Upper lobe of right lung (tissue), 1 donor: ENCODE results near the gene RAD51B. TPM values are rescaled to one million over a fixed set of nuclear protein-coding genes. Genes with fewer than 3 reads are reported as not detected.

Experiments
- ATAC-seq: fragments of 200-7000 bp; cut with Tn5 transposase; one replicate; pipeline ENCODE4 v1.9.1; 2020; ENCODE audit warnings: mild to moderate bottlenecking, moderate library complexity
- DNase-seq: peaks from one replicate; pipeline ENCODE4 v3.0.0-alpha.2; 2020
- H3K27ac ChIP-seq: fragments of 200-600 bp; one replicate; pipeline ENCODE4 v1.8.0; 2022
- H3K27me3 ChIP-seq: fragments of 200-600 bp; one replicate; pipeline ENCODE4 v1.8.0; 2022; ENCODE audit warnings: mild to moderate bottlenecking
- H3K36me3 ChIP-seq: fragments of 200-600 bp; one replicate; pipeline ENCODE4 v1.8.0; 2022
- H3K4me1 ChIP-seq: fragments of 200-600 bp; one replicate; pipeline ENCODE4 v1.8.0; 2022
- H3K4me3 ChIP-seq: fragments of 200-600 bp; one replicate; pipeline ENCODE4 v1.8.0; 2022; ENCODE audit warnings: mild to moderate bottlenecking
- H3K9me3 ChIP-seq: fragments of 200-600 bp; one replicate; pipeline ENCODE4 v1.8.0; 2022
- intact Hi-C: fragments of 100-400 bp; cut with DNase I; formaldehyde crosslinking; loops from one replicate; pipeline ENCODE4 v1.11.0; 2022
- total RNA-seq: library from RNA; stranded (reverse); fragmentation: NEBNext Ultra II Directional; extraction: Animal tissue kit (Norgen Biotek cat#: 25700); gene quantifications from one replicate; pipeline ENCODE4 v1.2.1, GENCODE V29; 2021
- TF ChIP-seq, protein P1 (sequence below): fragments of 200-600 bp; IDR thresholded peaks from one replicate; pipeline ENCODE4 v1.8.0; 2022; ENCODE audit warnings: antibody characterized with exemption
- donor health status: DM: no; HTN: yes; CAD: no; lungs with severe emphysema.

Gene RAD51B
- total RNA-seq, 1 donor from 2014 or later = 11.5 TPM

DNA sequence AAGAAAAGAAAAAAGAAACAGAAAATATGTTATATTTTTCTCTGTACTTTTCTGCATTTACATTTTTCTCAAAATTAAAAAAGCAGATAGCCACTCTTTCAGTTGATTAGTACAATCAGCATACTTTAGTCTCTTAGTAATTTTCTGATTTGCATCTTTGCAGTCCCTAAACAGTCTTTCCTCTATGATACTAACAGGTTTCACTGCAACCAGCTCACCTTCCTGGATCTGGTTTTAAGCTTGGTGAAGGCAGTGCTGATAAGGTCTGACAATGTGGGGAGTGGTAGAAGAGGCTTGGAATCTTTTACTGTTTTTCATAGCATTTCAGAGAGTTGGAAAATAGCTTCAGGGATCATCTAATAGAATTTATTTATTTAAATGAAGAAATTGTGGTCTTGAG lies 515.7 kb downstream of the RAD51B start:
- no peak for ATAC-seq
- TF ChIP-seq, protein P1, sequence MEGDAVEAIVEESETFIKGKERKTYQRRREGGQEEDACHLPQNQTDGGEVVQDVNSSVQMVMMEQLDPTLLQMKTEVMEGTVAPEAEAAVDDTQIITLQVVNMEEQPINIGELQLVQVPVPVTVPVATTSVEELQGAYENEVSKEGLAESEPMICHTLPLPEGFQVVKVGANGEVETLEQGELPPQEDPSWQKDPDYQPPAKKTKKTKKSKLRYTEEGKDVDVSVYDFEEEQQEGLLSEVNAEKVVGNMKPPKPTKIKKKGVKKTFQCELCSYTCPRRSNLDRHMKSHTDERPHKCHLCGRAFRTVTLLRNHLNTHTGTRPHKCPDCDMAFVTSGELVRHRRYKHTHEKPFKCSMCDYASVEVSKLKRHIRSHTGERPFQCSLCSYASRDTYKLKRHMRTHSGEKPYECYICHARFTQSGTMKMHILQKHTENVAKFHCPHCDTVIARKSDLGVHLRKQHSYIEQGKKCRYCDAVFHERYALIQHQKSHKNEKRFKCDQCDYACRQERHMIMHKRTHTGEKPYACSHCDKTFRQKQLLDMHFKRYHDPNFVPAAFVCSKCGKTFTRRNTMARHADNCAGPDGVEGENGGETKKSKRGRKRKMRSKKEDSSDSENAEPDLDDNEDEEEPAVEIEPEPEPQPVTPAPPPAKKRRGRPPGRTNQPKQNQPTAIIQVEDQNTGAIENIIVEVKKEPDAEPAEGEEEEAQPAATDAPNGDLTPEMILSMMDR = no peak
- no peak for DNase-seq
- intact Hi-C loops = no loop called here
- no peaks in the 10 kb centered on the region for H3K36me3 ChIP-seq
- H3K4me3 ChIP-seq = no peak overlapping the region
- H3K9me3 ChIP-seq = no peaks in the 10 kb centered on the region
- H3K4me1 ChIP-seq = no peaks in the 10 kb centered on the region
- no peaks in the 10 kb centered on the region for H3K27me3 ChIP-seq
- H3K27ac ChIP-seq = no peak overlapping the region

DNA sequence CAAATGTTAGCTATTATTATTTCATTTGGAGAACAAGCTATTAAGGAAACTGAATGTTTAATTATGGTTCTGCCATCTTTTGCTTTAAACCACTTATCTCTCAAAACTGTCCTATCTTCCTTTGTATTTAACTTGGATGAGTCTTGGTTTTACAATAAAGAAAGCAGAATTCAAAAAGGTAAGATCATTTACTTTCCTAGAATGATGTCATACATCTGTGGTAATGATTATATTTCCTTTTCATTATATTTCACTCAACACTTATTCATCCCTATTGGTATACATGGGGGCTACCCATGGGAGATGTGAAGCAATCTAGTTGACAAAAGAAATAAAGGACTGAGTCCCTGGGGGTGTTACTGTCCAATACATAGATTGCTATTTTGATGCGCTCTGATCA lies 516.6 kb downstream of the RAD51B start:
- DNase-seq = no peak
- Histone ChIP-seq H3K4me1 (no peaks in the 10 kb centered on the region), H3K27me3 (no peaks in the 10 kb centered on the region), H3K27ac (no peak overlapping the region), H3K9me3 (no peaks in the 10 kb centered on the region), H3K36me3 (no peaks in the 10 kb centered on the region), H3K4me3 (no peak overlapping the region)
- TF ChIP-seq, protein P1 = no peak
- intact Hi-C loops = no loop called here
- ATAC-seq = no peak

DNA sequence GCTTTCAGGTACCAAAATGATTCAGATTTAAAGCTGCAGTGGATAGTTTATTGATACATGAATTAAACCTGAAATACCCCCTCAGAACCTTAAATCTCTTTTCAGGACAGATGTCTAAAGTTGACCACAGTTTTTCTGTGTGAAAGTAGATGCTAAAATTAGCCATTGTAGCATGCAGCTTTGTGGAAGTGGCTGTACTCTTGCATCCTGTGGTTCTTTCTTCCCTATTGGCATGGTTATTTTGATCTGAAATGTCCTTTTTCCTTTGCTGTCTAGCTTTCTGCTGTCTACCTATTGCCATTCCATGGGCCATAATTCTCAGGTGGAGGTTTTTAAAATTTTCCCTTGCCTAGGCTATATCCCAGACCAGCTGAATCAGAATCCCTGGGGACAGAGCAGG lies 517.7 kb downstream of the RAD51B start:
- Histone ChIP-seq H3K4me3 (no peak overlapping the region), H3K27me3 (no peaks in the 10 kb centered on the region), H3K9me3 (no peaks in the 10 kb centered on the region), H3K4me1 (no peaks in the 10 kb centered on the region), H3K36me3 (no peaks in the 10 kb centered on the region), H3K27ac (no peak overlapping the region)
- TF ChIP-seq, protein P1 = no peak
- no peak for DNase-seq
- ATAC-seq = no peak
- intact Hi-C loops = no loop called here

DNA sequence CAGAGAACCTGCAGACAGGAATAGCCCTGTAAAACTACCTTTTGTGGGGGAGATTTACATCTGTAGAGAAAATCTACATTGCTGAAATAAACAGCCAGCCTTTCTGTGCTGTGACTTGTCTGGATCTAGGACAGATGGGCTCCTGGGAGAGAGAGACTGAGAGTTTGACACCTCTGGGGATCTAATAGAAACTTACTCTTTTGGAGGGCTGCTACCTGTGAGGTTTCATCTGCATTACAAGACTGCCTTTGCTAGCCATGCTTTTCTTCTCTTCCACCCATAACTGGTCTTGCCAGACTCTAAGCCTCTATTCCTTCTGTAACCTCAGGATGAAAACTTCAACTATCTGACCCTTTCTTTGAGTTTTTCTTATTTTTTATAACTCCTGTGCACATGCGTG lies 520.7 kb downstream of the RAD51B start:
- H3K9me3 ChIP-seq = no peaks in the 10 kb centered on the region
- no peak for ATAC-seq
- TF ChIP-seq, protein P1 = no peak
- no peak for DNase-seq
- H3K27me3 ChIP-seq = no peaks in the 10 kb centered on the region
- H3K4me1 ChIP-seq = no peaks in the 10 kb centered on the region
- H3K4me3 ChIP-seq = no peak overlapping the region
- intact Hi-C loops = no loop called here
- no peak overlapping the region for H3K27ac ChIP-seq
- no peaks in the 10 kb centered on the region for H3K36me3 ChIP-seq

DNA sequence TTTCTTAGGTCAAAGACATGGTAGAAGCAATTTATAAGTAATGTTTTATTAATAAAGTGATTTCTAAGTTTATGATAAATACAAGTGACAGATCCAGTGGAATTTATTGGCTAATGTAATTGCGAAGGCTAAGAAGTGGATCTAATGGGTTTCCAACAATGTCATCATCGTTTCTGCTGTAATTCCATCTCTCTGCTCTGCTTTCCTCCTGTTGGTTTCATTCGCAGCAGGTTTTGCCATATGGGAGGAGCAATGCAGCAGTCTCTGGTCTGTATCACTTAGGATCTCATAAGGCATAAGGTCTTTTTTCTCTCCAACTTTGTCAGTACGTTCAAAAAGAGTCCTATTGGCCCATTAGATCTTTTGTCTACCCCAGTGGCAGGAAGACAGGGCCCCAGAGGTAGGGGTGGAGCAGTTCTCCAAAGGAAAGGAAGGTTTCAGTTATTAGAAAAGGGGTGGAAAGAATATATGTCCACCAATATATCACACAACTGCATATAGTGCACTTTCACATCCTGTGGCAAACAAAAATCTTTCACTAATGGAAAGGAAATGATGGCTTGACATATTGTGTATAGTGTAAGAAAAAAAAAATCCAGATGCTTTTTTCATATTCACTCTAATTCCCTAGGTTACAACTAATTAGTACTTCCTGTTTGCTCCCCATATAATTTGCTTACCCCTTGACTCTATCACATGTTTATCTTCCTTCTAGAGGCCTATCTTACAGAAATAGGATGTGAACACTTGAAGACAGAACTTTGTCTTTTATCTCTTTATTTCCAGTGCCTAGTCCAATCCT lies 522.0 kb downstream of the RAD51B start:
- no peak for ATAC-seq
- H3K27me3 ChIP-seq = no peaks in the 10 kb centered on the region
- no peak overlapping the region for H3K27ac ChIP-seq
- TF ChIP-seq, protein P1 = no peak
- H3K9me3 ChIP-seq = no peaks in the 10 kb centered on the region
- no peaks in the 10 kb centered on the region for H3K36me3 ChIP-seq
- no peak for DNase-seq
- no peaks in the 10 kb centered on the region for H3K4me1 ChIP-seq
- intact Hi-C loops = no loop called here
- H3K4me3 ChIP-seq = no peak overlapping the region
